GM18951 (cell line): ENCODE results near the gene ATP5PO.
A peak's percentile ranks its signal among the peaks of the same experiment; 100 is the strongest.

ENCODE experiments used
- POLR2A ChIP-seq: IDR thresholded peaks from 4 replicates; pipeline ENCODE4 v1.6.1; 2011; ENCODE audit warnings: mild to moderate bottlenecking; ENCODE audit not compliant: insufficient read length, insufficient read depth; ENCODE audit errors: extremely low read depth
- in situ Hi-C: fragments of 300-500 bp; cut with MboI; formaldehyde crosslinking; loops from one replicate; pipeline ENCODE4 v1.12.0; 2022; ENCODE audit warnings: low sequenced_read_pairs, mixed read lengths, inconsistent platforms; ENCODE audit not compliant: unreplicated experiment

The ATP5PO gene

DNA sequence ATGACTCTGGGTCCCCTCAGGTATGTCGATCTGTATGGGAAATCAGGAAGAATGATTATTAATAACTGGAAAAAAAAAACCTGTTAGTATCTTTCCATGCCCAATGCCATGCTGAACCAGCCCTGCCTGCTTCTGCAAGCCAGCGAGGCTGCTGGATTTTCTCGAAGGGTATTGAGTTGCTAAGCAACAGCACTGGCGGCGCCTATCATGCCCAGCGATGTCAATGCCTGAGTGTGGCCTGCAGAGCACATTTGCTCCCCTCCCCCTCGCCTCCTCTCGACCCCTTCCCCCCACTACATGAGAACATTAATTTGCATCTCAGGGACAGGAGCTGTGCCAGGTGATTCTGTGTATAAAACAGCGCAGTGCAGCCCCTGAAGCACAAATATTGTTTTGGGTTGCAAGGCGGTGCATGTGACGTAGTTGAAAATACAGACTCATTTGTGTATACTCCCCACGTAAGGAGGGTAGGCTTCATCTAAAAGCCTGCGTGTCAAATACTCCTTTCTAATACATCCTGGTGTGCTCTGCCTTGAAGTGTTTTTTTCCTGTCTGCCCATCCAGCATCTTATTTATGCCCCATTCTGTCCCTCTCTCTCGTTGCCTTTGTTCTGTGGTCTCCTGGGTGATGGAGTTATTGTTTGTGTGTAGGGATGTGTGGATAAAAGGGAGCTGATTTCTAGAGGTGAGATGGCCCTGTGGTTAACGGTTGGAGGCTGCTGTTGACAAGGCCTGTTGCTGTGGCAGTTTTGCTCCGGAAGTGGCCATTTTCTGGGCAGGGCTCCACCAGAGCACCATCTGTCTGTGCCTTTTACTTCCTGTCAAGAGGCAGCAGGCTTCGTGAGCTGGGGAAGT is 32.7 kb upstream of the ATP5PO start:
- in situ Hi-C loops, result no loop called here
- TF ChIP-seq POLR2A, result peak; percentile 56

DNA sequence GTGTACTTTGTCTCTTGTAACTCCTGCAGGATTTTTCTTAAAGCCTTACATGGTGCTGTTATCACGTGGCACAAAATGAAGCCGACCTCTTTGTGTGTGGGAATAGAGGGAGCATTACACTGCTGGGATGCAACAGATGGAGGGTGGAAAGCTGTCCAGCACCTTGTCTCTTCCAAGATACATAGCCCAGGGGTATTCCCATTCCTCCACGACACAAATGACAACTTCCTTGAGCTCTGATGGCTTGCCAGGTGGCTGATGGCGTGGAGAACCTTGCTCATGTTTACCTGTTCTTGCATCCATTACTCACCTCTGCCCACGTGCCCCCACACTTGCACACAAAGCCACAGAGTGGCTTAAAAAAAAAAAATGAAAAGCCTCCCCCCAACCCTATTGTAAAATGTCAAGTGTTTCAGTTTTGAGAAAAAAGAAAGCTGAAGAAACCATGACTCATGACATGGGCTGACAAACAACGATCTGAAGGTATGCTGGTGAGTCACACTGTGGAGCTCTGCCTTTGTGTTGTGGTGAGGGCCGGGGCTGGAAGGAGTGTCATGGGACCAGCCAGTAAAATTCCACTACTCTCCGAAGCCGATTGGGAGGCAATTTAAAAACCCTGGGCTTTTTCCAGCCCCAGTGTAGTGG is 32.0 kb upstream of the ATP5PO start:
- in situ Hi-C loops, result no loop called here
- TF ChIP-seq POLR2A, result no peak

DNA sequence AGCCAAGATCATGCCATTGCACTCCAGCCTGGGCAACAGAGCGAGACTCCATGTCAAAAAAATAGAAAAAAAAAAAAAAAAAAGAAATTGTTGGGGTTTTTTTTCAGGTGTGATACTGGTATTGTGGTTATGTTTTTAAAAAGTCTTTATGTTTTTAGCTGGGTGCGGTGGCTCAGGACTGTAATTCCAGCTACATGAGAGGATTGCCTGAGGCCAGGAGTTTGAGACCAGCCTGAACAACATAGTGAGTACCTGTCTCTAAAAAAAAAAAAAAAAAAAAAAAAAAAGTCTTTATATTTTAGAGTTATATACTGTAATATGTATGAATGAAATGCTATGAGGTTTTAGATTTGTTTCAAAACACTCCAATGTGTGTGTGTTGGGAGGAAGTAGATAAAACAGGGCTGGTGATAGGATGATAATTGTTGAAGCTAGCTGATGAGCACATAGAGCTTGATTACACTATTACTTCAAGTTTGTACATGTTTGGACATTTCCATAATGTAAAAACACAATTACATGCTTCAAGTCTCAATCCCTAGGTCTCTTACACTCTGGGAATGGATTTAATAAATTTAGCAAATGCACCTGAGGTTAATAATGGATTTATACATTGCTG is 30.2 kb upstream of the ATP5PO start:
- in situ Hi-C loops, result no loop called here
- no peak for TF ChIP-seq POLR2A

GRCh38 chr21:33944185-33944763 is 28.7 kb upstream of the ATP5PO start:
- no peak for TF ChIP-seq POLR2A
- in situ Hi-C loops, result no loop called here

DNA sequence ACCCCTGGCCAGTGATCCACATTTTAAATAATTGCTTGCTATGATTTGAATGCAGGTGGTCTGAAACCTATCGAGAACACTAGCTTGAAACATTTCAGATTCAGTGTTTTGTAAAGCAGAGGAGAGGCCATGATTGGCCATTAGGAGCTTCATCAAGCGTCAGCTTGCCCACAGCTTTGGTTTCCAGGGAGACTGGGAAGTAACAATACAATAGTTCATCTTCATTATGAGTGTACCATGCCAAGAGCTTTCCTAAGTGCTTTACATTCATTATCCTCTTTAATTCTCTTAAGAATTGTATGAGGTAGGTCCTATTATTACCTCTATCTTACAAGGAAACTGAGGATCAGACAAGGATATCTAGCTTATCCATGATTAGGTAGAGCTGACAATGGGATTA is 27.7 kb upstream of the ATP5PO start:
- no peak for TF ChIP-seq POLR2A
- in situ Hi-C loops, result no loop called here

DNA sequence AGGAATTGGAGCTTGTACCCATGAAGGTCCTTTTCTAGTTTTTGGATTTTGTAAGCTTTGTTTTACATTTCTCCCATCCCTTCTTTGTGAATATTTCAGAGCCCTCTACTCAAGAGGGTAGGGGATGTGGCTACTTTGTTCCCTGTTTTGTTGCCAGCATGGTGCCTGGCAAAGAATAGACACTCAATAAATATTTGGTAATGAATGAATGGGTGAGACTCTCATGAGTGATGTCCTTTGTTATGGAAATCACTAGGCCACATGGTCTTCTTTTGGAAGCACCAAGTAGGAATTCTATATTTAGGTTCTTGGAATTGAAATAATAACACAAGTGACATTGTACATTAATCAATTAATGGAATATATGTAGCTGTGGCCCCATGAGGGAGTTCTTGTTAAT is 26.8 kb upstream of the ATP5PO start:
- in situ Hi-C loops, result no loop called here
- no peak for TF ChIP-seq POLR2A

- no peak for TF ChIP-seq POLR2A
- in situ Hi-C loops, result no loop called here
Observed at GRCh38 chr21:33940881-33941245, 25.3 kb upstream of the ATP5PO start.

- TF ChIP-seq POLR2A, result no peak
Observed at GRCh38 chr21:33940164-33940880, 24.7 kb upstream of the ATP5PO start.

GRCh38 chr21:33939226-33939625 is 23.6 kb upstream of the ATP5PO start:
- no peak for TF ChIP-seq POLR2A
- in situ Hi-C loops, result no loop called here

More at GRCh38 chr21:33940164-33940880, 24.7 kb upstream of the ATP5PO start:
- in situ Hi-C loops, result no loop called here

GRCh38 chr21:33938381-33938780 is 22.8 kb upstream of the ATP5PO start:
- in situ Hi-C loops, result no loop called here
- TF ChIP-seq POLR2A, result no peak

DNA sequence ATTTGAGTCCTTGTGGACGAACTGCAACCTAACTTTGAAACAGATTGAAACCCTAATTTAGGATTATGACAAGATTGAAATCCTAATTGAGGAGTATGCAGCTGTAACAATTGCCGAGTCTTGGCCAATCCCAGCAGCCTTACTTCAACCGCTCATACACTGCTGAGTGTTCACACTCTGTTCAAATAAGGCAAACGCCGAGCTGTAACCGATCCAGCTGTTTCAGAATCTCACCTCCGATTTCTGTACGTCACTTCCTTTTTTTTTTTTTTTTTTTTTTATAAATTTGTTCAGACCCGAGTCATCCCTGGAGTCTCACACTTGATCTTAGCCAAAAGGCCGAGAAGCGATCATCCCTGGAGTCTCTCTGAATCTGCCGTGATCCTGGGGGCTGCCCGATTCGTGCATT is 22.3 kb upstream of the ATP5PO start:
- in situ Hi-C loops, result no loop called here
- TF ChIP-seq POLR2A, result no peak

DNA sequence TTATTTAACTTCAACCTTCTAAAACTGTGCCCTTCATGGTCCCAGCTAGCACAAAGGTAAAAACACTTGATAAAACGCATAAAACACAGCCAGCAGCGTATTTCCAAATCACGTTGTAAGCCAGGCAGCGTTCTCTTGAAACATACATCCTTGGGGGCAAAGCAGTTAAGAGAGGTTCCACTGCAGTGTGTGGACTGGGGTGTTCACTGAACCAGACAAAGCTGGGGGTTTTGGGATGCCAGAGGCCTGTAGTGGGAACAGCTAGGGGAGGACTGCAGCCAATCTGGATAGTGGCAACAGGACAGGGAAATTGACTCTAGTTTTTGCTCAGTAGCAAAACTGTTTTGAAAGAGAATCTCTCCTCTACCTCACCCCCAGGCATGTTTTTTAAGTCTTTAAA is 21.5 kb upstream of the ATP5PO start:
- no peak for TF ChIP-seq POLR2A
- in situ Hi-C loops, result no loop called here
